ENCODE results near the gene TDG. TPM values are rescaled to one million over a fixed set of nuclear protein-coding genes. Genes with fewer than 3 reads are reported as not detected.

TDG gene
- polyA plus RNA-seq (ENCODE audit: insufficient read depth in 1 of 5, insufficient read length in 5 of 5, low replicate concordance in 1 of 5) = 10 to 100 TPM; 40.4 to 62.4 (median 53.6) TPM
- long read RNA-seq, donor 1, transcript TDG-208 (3 exons, 1,139 nt) = major isoform, 19 of 46 reads
- long read RNA-seq, donor 1, partial matches to known transcripts = 8 of 46 reads
- long read RNA-seq, donor 1, other reads (novel, unspliced or antisense) = 14 of 46 reads
- long read RNA-seq, donor 2, transcript TDG-202 (10 exons, 3,251 nt) = major isoform, 5 of 7 reads
- long read RNA-seq, donor 2, partial matches to known transcripts = 0 of 7 reads
- long read RNA-seq, donor 2, other reads (novel, unspliced or antisense) = 0 of 7 reads
- long read RNA-seq, donor 3, transcript TDG-208 (3 exons, 1,139 nt) = major isoform, 8 of 17 reads
- long read RNA-seq, donor 3, partial matches to known transcripts = 5 of 17 reads
- long read RNA-seq, donor 3, other reads (novel, unspliced or antisense) = 0 of 17 reads
- long read RNA-seq, donor 4, transcript TDG-208 (3 exons, 1,139 nt) = major isoform, 14 of 21 reads
- long read RNA-seq, donor 4, partial matches to known transcripts = 5 of 21 reads
- long read RNA-seq, donor 4, other reads (novel, unspliced or antisense) = 0 of 21 reads
- long read RNA-seq, donor 5, transcript TDG-208 (3 exons, 1,139 nt) = major isoform, 18 of 80 reads
- long read RNA-seq, donor 5, transcript TDG-202 (10 exons, 3,251 nt) = minor isoform, 5 of 80 reads
- long read RNA-seq, donor 5, partial matches to known transcripts = 38 of 80 reads
- long read RNA-seq, donor 5, other reads (novel, unspliced or antisense) = 19 of 80 reads
- long read RNA-seq, donor 6, transcript TDG-208 (3 exons, 1,139 nt) = major isoform, 25 of 32 reads
- long read RNA-seq, donor 6, partial matches to known transcripts = 0 of 32 reads
- long read RNA-seq, donor 6, other reads (novel, unspliced or antisense) = 0 of 32 reads
- long read RNA-seq, donor 7, transcript TDG-208 (3 exons, 1,139 nt) = major isoform, 8 of 14 reads
- long read RNA-seq, donor 7, transcript TDG-202 (10 exons, 3,251 nt) = minor isoform, 6 of 14 reads
- long read RNA-seq, donor 7, partial matches to known transcripts = 0 of 14 reads
- long read RNA-seq, donor 7, other reads (novel, unspliced or antisense) = 0 of 14 reads
- long read RNA-seq, donor 8, transcript TDG-208 (3 exons, 1,139 nt) = major isoform, 5 of 19 reads
- long read RNA-seq, donor 8, partial matches to known transcripts = 0 of 19 reads
- long read RNA-seq, donor 8, other reads (novel, unspliced or antisense) = 11 of 19 reads

GRCh38 chr12:103965590-103966504 lies at the start of gene TDG:
Gene TDG, plus strand, starts transcription at chr12:103965872. Its CDS starts 166 bp downstream, at chr12:103966038.
- peak; percentile 98 to 99 for DNase-seq

GRCh38 chr12:103917873-103918272 lies 47.8 kb upstream of the TDG start:
- no peak for DNase-seq

GRCh38 chr12:103924761-103925641 lies 40.7 kb upstream of the TDG start:
- DNase-seq = no peak

GRCh38 chr12:103928682-103929045 lies 37.0 kb upstream of the TDG start:
- peak in 1 of 2 donors; percentile 8 for DNase-seq

GRCh38 chr12:103929046-103929783 lies 36.5 kb upstream of the TDG start:
- peak; percentile 93 to 94 for DNase-seq

- no peak for DNase-seq
These were observed 36.0 kb upstream of the TDG start for GRCh38 chr12:103929784-103930033.

- DNase-seq = peak; percentile 99 to 100
These were observed 35.5 kb upstream of the TDG start, which contains the start of gene HSP90B1 for GRCh38 chr12:103930034-103930786. Gene HSP90B1, plus strand, starts transcription at chr12:103930410. Its CDS starts 106 bp downstream, at chr12:103930516.

GRCh38 chr12:103930787-103931735 lies 34.6 kb upstream of the TDG start:
- DNase-seq = peak; percentile 59 to 61

GRCh38 chr12:103933237-103933636 lies 32.4 kb upstream of the TDG start:
- no peak for DNase-seq

GRCh38 chr12:103936679-103937078 lies 29.0 kb upstream of the TDG start:
- DNase-seq = no peak

GRCh38 chr12:103944964-103945363 lies 20.7 kb upstream of the TDG start:
- DNase-seq = no peak

GRCh38 chr12:103947871-103948555 lies 17.7 kb upstream of the TDG start:
- no peak for DNase-seq

- no peak for DNase-seq
These were observed 16.8 kb upstream of the TDG start for GRCh38 chr12:103948746-103949406.

- no peak for DNase-seq
These were observed 13.2 kb upstream of the TDG start for GRCh38 chr12:103952497-103952896.

GRCh38 chr12:103955811-103956508 lies 9.7 kb upstream of the TDG start:
- DNase-seq = peak in 1 of 2 donors; percentile 12
